ENCODE results near the gene SAMD1.

GRCh38 chr19:14081797-14082674 lies 8.5 kb downstream of the SAMD1 start:
- TF ChIP-seq CTCF (IDR thresholded peaks at IDR 0.05; ENCODE audit: insufficient read depth, low read depth, low read length): no peak
- TF ChIP-seq EZH2 (IDR thresholded peaks at IDR 0.05; ENCODE audit: insufficient read depth, low read length): no peak

Data from astrocyte (in vitro differentiated cells and primary cell).